HG02763 (cell line): Measurements from ENCODE around the gene CSK.

Experiments
- ATAC-seq: cut with Tn5 transposase; IDR thresholded peaks from one replicate; pipeline ENCODE4 v1.9.1; 2021; ENCODE audit warnings: mild to moderate bottlenecking, moderate library complexity; ENCODE audit not compliant: unreplicated experiment

CSK gene

GRCh38 chr15:74840851-74841775 lies 59.2 kb downstream of the CSK start:
- ATAC-seq, result no peak

GRCh38 chr15:74841891-74842373 lies 60.1 kb downstream of the CSK start:
- no peak for ATAC-seq

- peak; percentile 80 for ATAC-seq
Observed at GRCh38 chr15:74842581-74843444, 60.9 kb downstream of the CSK start, which contains the start of gene ULK3. Gene ULK3, minus strand, starts transcription at chr15:74843156. Its CDS starts 51 bp downstream, at chr15:74843105.

GRCh38 chr15:74843445-74843828 lies 61.6 kb downstream of the CSK start:
- ATAC-seq, result no peak

- no peak for ATAC-seq
Observed at GRCh38 chr15:74843891-74844299, 62.0 kb downstream of the CSK start.

- no peak for ATAC-seq
Observed at GRCh38 chr15:74844319-74845207, 62.7 kb downstream of the CSK start.

DNA sequence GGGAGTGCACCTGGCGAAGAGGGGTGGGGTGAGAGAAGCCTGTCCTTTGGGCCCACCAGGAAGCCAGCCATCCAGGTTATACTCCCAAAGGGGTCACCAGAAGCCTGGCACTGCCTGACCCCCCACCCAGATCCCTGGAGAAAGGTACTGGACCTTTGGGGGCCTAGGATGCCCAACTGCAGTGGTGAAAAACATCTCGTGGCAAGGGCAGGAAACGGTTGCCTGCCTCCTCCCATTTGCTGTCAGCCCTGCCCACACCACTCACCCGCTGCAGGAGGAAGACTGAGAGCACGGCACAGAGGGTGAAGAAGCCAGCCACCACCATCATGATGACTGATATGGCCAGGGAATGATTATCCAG lies 63.3 kb downstream of the CSK start:
- no peak for ATAC-seq

- ATAC-seq, result no peak
Observed at GRCh38 chr15:74845581-74845980, 63.7 kb downstream of the CSK start.

DNA sequence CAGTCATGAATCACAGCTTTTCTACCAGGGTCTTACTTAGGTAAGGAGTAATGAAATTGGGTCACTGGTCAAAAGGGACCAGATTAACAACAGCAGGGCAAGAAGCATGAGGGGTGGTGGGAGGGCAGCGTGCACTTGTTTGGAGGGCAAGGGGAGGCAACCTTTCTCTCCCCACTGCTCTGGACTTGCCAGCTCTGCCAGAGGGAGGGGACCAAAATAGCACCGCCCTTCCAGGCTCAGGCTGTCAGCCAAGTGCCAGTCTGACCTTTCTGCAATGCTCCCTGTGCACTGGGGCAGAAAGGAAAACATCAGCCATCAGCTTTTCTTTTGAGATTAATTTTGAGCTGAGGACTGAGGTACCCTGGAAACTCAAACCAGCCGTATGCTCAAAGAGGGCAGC lies 65.6 kb downstream of the CSK start:
- no peak for ATAC-seq

DNA sequence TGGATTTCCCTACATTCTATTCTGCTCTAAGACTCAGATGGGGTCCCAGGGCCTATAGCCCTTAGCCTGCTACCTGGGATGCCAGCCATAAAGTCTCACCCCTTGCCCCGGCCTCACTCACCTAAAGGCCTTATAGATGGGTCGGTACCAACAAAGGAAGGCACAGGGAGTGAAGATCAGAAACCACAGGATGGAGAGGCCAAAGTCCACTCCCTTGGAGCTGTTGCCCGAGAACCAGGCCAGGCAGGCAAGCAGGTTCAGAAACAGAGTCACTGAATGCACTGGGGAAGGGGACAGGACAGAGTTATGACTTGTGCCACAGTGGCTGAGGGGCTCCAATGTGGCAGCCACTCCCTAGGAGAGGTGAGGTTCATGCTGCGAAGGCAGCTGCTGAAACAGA lies 68.5 kb downstream of the CSK start:
- no peak for ATAC-seq

DNA sequence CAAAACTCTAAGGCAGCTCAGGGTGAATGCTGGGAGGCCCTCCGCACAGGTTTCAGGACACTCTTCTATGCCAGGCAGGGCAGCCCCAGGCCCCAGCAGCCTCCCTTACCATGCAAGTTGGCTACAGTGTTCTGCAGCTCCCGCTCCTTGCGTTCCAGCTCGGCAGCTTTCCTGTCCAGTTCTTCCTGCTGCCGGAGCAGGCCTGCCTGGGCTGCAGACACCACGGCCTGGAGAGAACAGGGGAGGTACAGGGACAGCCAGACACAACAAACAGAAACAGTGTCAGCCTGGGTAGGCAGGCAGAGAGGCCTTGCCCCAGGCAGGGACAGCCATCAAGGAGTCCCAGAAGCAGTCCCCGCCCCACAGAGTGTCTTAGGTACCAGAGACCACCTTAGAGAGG lies 70.1 kb downstream of the CSK start:
- ATAC-seq, result no peak
